BLaER1 (cell line): ENCODE data around the gene CCDC196.
"Not testable (repeated sequence)": the region's sequence is repeated elsewhere in the genome, so short reads cannot be mapped to it uniquely, and the experiment has no call there.

Source experiments
- H3K27ac ChIP-seq: shearing (Covaris generic); formaldehyde crosslinking; 2 replicates; pipeline ENCODE4 v1.8.1; 2022
- H3K27me3 ChIP-seq: shearing (Covaris generic); formaldehyde crosslinking; 2 replicates; pipeline ENCODE4 v1.8.1; 2022
- H3K36me3 ChIP-seq: shearing (Covaris generic); formaldehyde crosslinking; 2 replicates; pipeline ENCODE4 v1.8.1; 2022
- H3K4me1 ChIP-seq: shearing (Covaris generic); formaldehyde crosslinking; 2 replicates; pipeline ENCODE4 v1.8.1; 2022
- H3K4me2 ChIP-seq: shearing (Covaris generic); formaldehyde crosslinking; 2 replicates; pipeline ENCODE4 v1.8.1; 2022
- H3K4me3 ChIP-seq: shearing (Covaris generic); formaldehyde crosslinking; 2 replicates; pipeline ENCODE4 v1.8.1; 2022
- H3K9ac ChIP-seq: shearing (Covaris generic); formaldehyde crosslinking; 2 replicates; pipeline ENCODE4 v1.8.1; 2022
- H3K9me3 ChIP-seq: shearing (Covaris generic); formaldehyde crosslinking; 2 replicates; pipeline ENCODE4 v1.8.1; 2022
- H4K20me1 ChIP-seq: shearing (Covaris generic); formaldehyde crosslinking; 2 replicates; pipeline ENCODE4 v1.8.1; 2022
- Cebpa-rat ChIP-seq: shearing (Covaris generic); IDR thresholded peaks from 2 replicates; pipeline ENCODE4 v1.8.1; 2022

Gene CCDC196

GRCh38 chr14:66543996-66544395 is 57.8 kb downstream of the CCDC196 start:
- Histone ChIP-seq H3K27me3 (no peaks in the 10 kb centered on the region), H3K4me3 (no peak overlapping the region), H3K27ac (no peak overlapping the region), H3K9me3 (peaks cover 26% of the 10 kb centered on the region; the same call in 1 of the 2 replicates), H4K20me1 (no peaks in the 10 kb centered on the region), H3K36me3 (no peaks in the 10 kb centered on the region), H3K9ac (no peak overlapping the region), H3K4me1 (no peaks in the 10 kb centered on the region), H3K4me2 (no peak overlapping the region)
- TF ChIP-seq Cebpa-rat, result no peak

- H3K9me3 ChIP-seq, result peaks cover 26% of the 10 kb centered on the region; the same call in 1 of the 2 replicates
- H3K9ac ChIP-seq, H3K4me2 ChIP-seq, H3K36me3 ChIP-seq, H3K27ac ChIP-seq, H4K20me1 ChIP-seq, H3K27me3 ChIP-seq, H3K4me1 ChIP-seq, H3K4me3 ChIP-seq: not testable (repeated sequence)
Observed at GRCh38 chr14:66545191-66545590, 59.0 kb downstream of the CCDC196 start.

- not testable (repeated sequence) for H3K27me3 ChIP-seq, H3K4me3 ChIP-seq, H3K36me3 ChIP-seq, H3K9ac ChIP-seq, H3K27ac ChIP-seq, H4K20me1 ChIP-seq, H3K4me1 ChIP-seq, H3K4me2 ChIP-seq
- H3K9me3 ChIP-seq, result peaks cover 26% of the 10 kb centered on the region; the same call in 1 of the 2 replicates
Observed at GRCh38 chr14:66545751-66546150, 59.6 kb downstream of the CCDC196 start.
